Measurements from ENCODE around the gene CEP76. TPM values are rescaled to one million over a fixed set of nuclear protein-coding genes. Genes with fewer than 3 reads are reported as not detected.

Gene CEP76
- total RNA-seq, 2 donors from 2014 or later, result 6.2 to 10.2 TPM

- no peak overlapping the region for H3K27ac ChIP-seq
- H3K4me1 ChIP-seq, result peaks cover 7% of the 10 kb centered on the region
- DNase-seq, result no peak
- no peaks in the 10 kb centered on the region for H3K9me3 ChIP-seq
- no peak overlapping the region for H3K4me3 ChIP-seq
- no peaks in the 10 kb centered on the region for H3K36me3 ChIP-seq (replicated peaks in 1 of 2; ENCODE audit: insufficient read depth in 1 of 2, low read depth in 2 of 2)
- no peaks in the 10 kb centered on the region for H3K27me3 ChIP-seq
- ATAC-seq, result no peak
- 41 to 67% methylated on average over 2 of the region's 2 CpGs for WGBS, 2 donors
- TF ChIP-seq CTCF (IDR thresholded peaks at IDR 0.05) (no peak), POLR2A (IDR thresholded peaks at IDR 0.05) (no peak)
- intact Hi-C loops (cut with DNase I), result no loop called here
Measured at GRCh38 chr18:12694032-12694431, 8.5 kb downstream of the CEP76 start.

- DNase-seq (no peak), ATAC-seq (no peak)
- intact Hi-C loops (cut with DNase I), result no loop called here
- TF ChIP-seq POLR2A (IDR thresholded peaks at IDR 0.05) (no peak), CTCF (IDR thresholded peaks at IDR 0.05) (no peak)
- Histone ChIP-seq H3K27ac (no peak overlapping the region), H3K27me3 (no peaks in the 10 kb centered on the region), H3K9me3 (no peaks in the 10 kb centered on the region), H3K4me1 (peaks cover 7% of the 10 kb centered on the region), H3K4me3 (no peak overlapping the region), H3K36me3 (replicated peaks in 1 of 2; ENCODE audit: insufficient read depth in 1 of 2, low read depth in 2 of 2) (no peaks in the 10 kb centered on the region)
- WGBS, 2 donors, result 81 to 88% methylated on average over 7 to 9 of the region's 9 CpGs
Measured at GRCh38 chr18:12692206-12692605, 10.3 kb downstream of the CEP76 start.

GRCh38 chr18:12689256-12689850 is 13.2 kb downstream of the CEP76 start:
- H3K9me3 ChIP-seq, result no peaks in the 10 kb centered on the region
- peaks cover 7% of the 10 kb centered on the region for H3K4me1 ChIP-seq
- WGBS, 2 donors, result 47 to 50% methylated on average over 4 of the region's 4 CpGs
- no peak overlapping the region for H3K27ac ChIP-seq
- no peak overlapping the region for H3K4me3 ChIP-seq
- H3K36me3 ChIP-seq (replicated peaks in 1 of 2; ENCODE audit: insufficient read depth in 1 of 2, low read depth in 2 of 2), result peaks cover 0 to 2% of the 10 kb centered on the region in 2 donors
- H3K27me3 ChIP-seq, result no peaks in the 10 kb centered on the region
- intact Hi-C loops (cut with DNase I), result no loop called here
- no peak for ATAC-seq
- DNase-seq, result no peak
- TF ChIP-seq CTCF (IDR thresholded peaks at IDR 0.05) (no peak), POLR2A (IDR thresholded peaks at IDR 0.05) (no peak)

- no peak for ATAC-seq
- Histone ChIP-seq H3K9me3 (no peaks in the 10 kb centered on the region), H3K27me3 (no peaks in the 10 kb centered on the region), H3K4me1 (peaks cover 7% of the 10 kb centered on the region), H3K27ac (no peak overlapping the region), H3K36me3 (replicated peaks in 1 of 2; ENCODE audit: insufficient read depth in 1 of 2, low read depth in 2 of 2) (peaks cover 0 to 2% of the 10 kb centered on the region in 2 donors), H3K4me3 (no peak overlapping the region)
- intact Hi-C loops (cut with DNase I), result no loop called here
- 72 to 78% methylated on average over 3 of the region's 3 CpGs for WGBS, 2 donors
- no peak for TF ChIP-seq POLR2A (IDR thresholded peaks at IDR 0.05)
- TF ChIP-seq CTCF (IDR thresholded peaks at IDR 0.05), result no peak
- no peak for DNase-seq
Measured at GRCh38 chr18:12686100-12686499, 16.4 kb downstream of the CEP76 start.

- WGBS, 2 donors, result 53 to 67% methylated on average over 8 of the region's 8 CpGs
Measured at GRCh38 chr18:12679183-12679786, 23.2 kb downstream of the CEP76 start.

More at GRCh38 chr18:12679183-12679786, 23.2 kb downstream of the CEP76 start:
- Histone ChIP-seq H3K4me1 (no peaks in the 10 kb centered on the region), H3K27me3 (no peaks in the 10 kb centered on the region), H3K9me3 (no peaks in the 10 kb centered on the region), H3K4me3 (no peak overlapping the region), H3K36me3 (replicated peaks in 1 of 2; ENCODE audit: insufficient read depth in 1 of 2, low read depth in 2 of 2) (peaks cover 2 to 9% of the 10 kb centered on the region in 2 donors), H3K27ac (peak overlapping the region in 2 of 4 donors; percentile 42 to 61)
- ATAC-seq, result peak; percentile 24
- peak in 2 of 3 donors; percentile 32 to 35 for TF ChIP-seq POLR2A (IDR thresholded peaks at IDR 0.05)
- TF ChIP-seq CTCF (IDR thresholded peaks at IDR 0.05), result no peak
- intact Hi-C loops (cut with DNase I), result no loop called here
- peak in 3 of 4 donors; percentile 28 to 37 (median 29) for DNase-seq
